Subcutaneous abdominal adipose tissue (tissue), 5 donors: ENCODE data around the gene GFAP.

Source experiments
- H3K27ac ChIP-seq: one replicate; pipeline ENCODE4 v1.7.0; 2013; ENCODE audit warnings: low read depth, mild to moderate bottlenecking, inconsistent platforms, low read length, moderate library complexity
- H3K27me3 ChIP-seq, 5 donors: one replicate each; pipeline ENCODE4 v1.7.0; 2013; ENCODE audit warnings: low read length in 5 of 5, inconsistent platforms in 1 of 5; ENCODE audit not compliant: control insufficient read depth in 5 of 5, insufficient read depth in 4 of 5
- H3K36me3 ChIP-seq, 5 donors: one replicate each; pipeline ENCODE4 v1.7.0; 2013; ENCODE audit warnings: low read length in 5 of 5; ENCODE audit not compliant: control insufficient read depth in 5 of 5, insufficient read depth in 5 of 5
- H3K4me1 ChIP-seq, 5 donors: one replicate each; pipeline ENCODE4 v1.7.0; 2013; ENCODE audit warnings: low read length in 5 of 5, mild to moderate bottlenecking in 3 of 5, moderate library complexity in 1 of 5; ENCODE audit not compliant: control insufficient read depth in 5 of 5, insufficient read depth in 5 of 5
- H3K4me3 ChIP-seq, 5 donors: one replicate each; pipeline ENCODE4 v1.7.0; 2013; ENCODE audit warnings: low read length in 5 of 5, low read depth in 1 of 5
- H3K9ac ChIP-seq, 5 donors: one replicate each; pipeline ENCODE4 v1.7.0; 2013; ENCODE audit warnings: low read length in 5 of 5, mild to moderate bottlenecking in 4 of 5, moderate library complexity in 3 of 5
- H3K9me3 ChIP-seq, 5 donors: one replicate each; pipeline ENCODE4 v1.7.0; 2013; ENCODE audit warnings: low read length in 5 of 5; ENCODE audit not compliant: control insufficient read depth in 5 of 5
- donor health status: healthy.
- donor health status: healthy.
- donor health status: healthy.
- donor health status: healthy.
- donor health status: healthy.

The GFAP gene

GRCh38 chr17:44922746-44923470 lies 7.6 kb upstream of the GFAP start:
- Histone ChIP-seq H3K36me3 (no peaks in the 10 kb centered on the region), H3K27me3 (no peaks in the 10 kb centered on the region), H3K4me1 (peaks cover 0 to 12% (median 6%) of the 10 kb centered on the region in 5 donors), H3K4me3 (no peak overlapping the region), H3K27ac (no peak overlapping the region), H3K9ac (peak overlapping the region in 1 of 5 donors; percentile 18), H3K9me3 (no peaks in the 10 kb centered on the region)

DNA sequence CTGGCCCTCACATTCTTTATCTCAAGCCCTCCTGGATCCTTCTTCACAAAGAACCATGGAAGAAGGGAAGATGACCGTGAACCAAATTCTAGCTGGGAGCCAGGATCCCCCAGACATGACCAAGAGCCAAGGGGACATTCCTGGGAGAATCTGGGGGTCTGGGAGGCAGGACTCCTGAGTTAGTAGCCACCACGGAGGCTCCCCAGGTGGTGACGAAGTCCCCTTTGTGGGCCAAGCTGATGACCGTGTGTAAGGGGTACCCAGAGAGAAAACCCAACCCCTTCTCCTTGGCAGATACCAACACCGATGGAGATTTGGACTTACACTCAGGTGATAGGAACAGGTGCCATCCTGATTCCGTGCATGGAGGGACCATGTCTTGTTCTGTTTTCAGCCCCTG lies 6.8 kb upstream of the GFAP start:
- Histone ChIP-seq H3K9me3 (no peaks in the 10 kb centered on the region), H3K36me3 (no peaks in the 10 kb centered on the region), H3K4me1 (peaks cover 0 to 17% (median 7%) of the 10 kb centered on the region in 5 donors), H3K27me3 (no peaks in the 10 kb centered on the region), H3K9ac (peak overlapping the region in 1 of 5 donors; percentile 18), H3K4me3 (no peak overlapping the region), H3K27ac (no peak overlapping the region)

DNA sequence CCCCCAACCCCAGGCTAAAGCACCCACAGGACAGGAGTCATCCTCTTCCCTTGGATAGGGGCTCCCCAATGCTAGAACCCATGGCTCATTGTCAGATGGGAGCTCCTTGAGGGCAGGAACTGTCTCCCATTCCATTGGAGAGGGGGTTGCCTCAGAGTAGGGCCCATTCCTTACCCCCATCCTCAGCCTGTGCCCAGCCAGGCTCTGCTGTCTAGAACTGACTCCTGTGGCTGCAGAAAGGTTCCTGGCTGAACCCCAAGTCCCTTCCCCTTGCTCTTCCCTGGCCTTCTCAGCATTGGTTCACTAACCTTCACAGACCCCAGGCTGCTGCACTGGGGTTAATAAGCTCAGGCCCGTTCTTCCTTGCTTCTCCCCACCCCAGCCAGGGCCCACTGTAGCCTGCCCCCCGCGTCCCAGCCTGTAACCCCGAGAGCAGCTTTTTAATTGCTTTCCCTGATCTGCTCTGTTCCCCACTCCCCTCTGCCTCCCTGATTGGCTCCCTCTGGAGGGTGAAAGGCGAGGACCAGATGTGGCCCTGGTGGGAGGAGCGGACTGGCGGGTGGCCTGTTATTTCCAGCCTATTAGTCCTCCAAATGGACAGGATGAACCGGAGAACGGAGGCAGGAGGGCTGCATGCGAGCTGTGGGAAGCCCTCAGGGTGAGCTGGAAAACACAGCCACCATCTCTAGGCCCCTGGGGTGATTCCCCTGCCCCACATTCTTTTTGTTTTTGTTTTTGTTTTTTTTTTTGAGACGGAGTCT lies 6.0 kb upstream of the GFAP start:
- Histone ChIP-seq H3K27ac (no peak overlapping the region), H3K27me3 (no peaks in the 10 kb centered on the region), H3K4me1 (peaks cover 0 to 25% (median 15%) of the 10 kb centered on the region in 5 donors), H3K36me3 (no peaks in the 10 kb centered on the region), H3K9me3 (no peaks in the 10 kb centered on the region), H3K4me3 (no peak overlapping the region), H3K9ac (no peak overlapping the region)

DNA sequence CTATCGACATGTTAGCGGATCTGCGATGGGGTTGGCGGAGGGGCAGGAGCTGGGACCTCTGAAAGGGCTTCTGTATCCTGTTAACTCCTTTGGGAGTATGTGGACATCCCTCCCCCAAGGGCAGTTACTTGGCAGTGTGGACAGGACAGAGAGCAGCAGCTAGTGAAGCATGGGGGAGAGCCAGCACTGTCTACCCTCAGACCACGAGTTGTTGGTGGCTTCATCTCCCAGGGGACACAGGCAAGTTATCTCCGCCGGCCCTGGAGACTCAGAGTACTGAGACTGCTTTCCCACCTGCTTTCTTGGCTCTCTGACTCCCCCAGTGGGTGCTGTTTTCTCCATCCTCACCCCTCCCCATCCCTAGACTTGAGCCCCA lies 5.3 kb upstream of the GFAP start:
- Histone ChIP-seq H3K27me3 (no peaks in the 10 kb centered on the region), H3K9ac (no peak overlapping the region), H3K36me3 (no peaks in the 10 kb centered on the region), H3K9me3 (no peaks in the 10 kb centered on the region), H3K27ac (no peak overlapping the region), H3K4me1 (peaks cover 0 to 33% (median 23%) of the 10 kb centered on the region in 5 donors), H3K4me3 (no peak overlapping the region)

GRCh38 chr17:44919885-44920564 lies 4.7 kb upstream of the GFAP start:
- H3K9me3 ChIP-seq: no peaks in the 10 kb centered on the region
- no peak overlapping the region for H3K4me3 ChIP-seq
- H3K36me3 ChIP-seq: no peaks in the 10 kb centered on the region
- H3K27me3 ChIP-seq: no peaks in the 10 kb centered on the region
- H3K9ac ChIP-seq: peak overlapping the region in 1 of 5 donors; percentile 22
- H3K27ac ChIP-seq: peak overlapping the region; percentile 10
- H3K4me1 ChIP-seq: peaks cover 0 to 38% (median 24%) of the 10 kb centered on the region in 5 donors

GRCh38 chr17:44919411-44919810 lies 4.1 kb upstream of the GFAP start:
- Histone ChIP-seq H3K4me1 (peaks cover 0 to 40% (median 24%) of the 10 kb centered on the region in 5 donors), H3K9ac (no peak overlapping the region), H3K9me3 (no peaks in the 10 kb centered on the region), H3K27ac (peak overlapping the region; percentile 10), H3K4me3 (no peak overlapping the region), H3K27me3 (no peaks in the 10 kb centered on the region), H3K36me3 (no peaks in the 10 kb centered on the region)

- peaks cover 0 to 40% (median 24%) of the 10 kb centered on the region in 5 donors for H3K4me1 ChIP-seq
- H3K36me3 ChIP-seq: no peaks in the 10 kb centered on the region
- no peak overlapping the region for H3K27ac ChIP-seq
- H3K27me3 ChIP-seq: peaks cover 0 to 6% (median 0%) of the 10 kb centered on the region in 5 donors
- H3K9me3 ChIP-seq: no peaks in the 10 kb centered on the region
- H3K4me3 ChIP-seq: no peak overlapping the region
- no peak overlapping the region for H3K9ac ChIP-seq
Observed at GRCh38 chr17:44918006-44918405, 2.7 kb upstream of the GFAP start.

- Histone ChIP-seq H3K4me3 (no peak overlapping the region), H3K27ac (no peak overlapping the region), H3K27me3 (peaks cover 0 to 7% (median 4%) of the 10 kb centered on the region in 5 donors), H3K36me3 (no peaks in the 10 kb centered on the region), H3K9ac (no peak overlapping the region), H3K9me3 (no peaks in the 10 kb centered on the region), H3K4me1 (peaks cover 0 to 40% (median 24%) of the 10 kb centered on the region in 5 donors)
Observed at GRCh38 chr17:44917456-44917855, 2.2 kb upstream of the GFAP start.

GRCh38 chr17:44916781-44917241 lies 1.5 kb upstream of the GFAP start:
- peak overlapping the region in 1 of 5 donors; percentile 65 for H3K9ac ChIP-seq
- no peak overlapping the region for H3K4me3 ChIP-seq
- peaks cover 0 to 9% (median 4%) of the 10 kb centered on the region in 5 donors for H3K27me3 ChIP-seq
- H3K36me3 ChIP-seq: no peaks in the 10 kb centered on the region
- H3K4me1 ChIP-seq: peaks cover 0 to 40% (median 25%) of the 10 kb centered on the region in 5 donors
- H3K27ac ChIP-seq: peak overlapping the region; percentile 44
- H3K9me3 ChIP-seq: no peaks in the 10 kb centered on the region
